Pancreas (tissue), 10 donors: Measurements from ENCODE around the gene EFNA5. TPM values are rescaled to one million over a fixed set of nuclear protein-coding genes. Genes with fewer than 3 reads are reported as not detected.

Experiments
- ATAC-seq, 4 donors: fragments of 200-7000 bp; cut with Tn5 transposase; one replicate each; pipeline versions ENCODE4 v1.8.0 to v1.9.1; 2020; ENCODE audit warnings: mild to moderate bottlenecking in 4 of 4, moderate library complexity in 4 of 4
- DNase-seq, 6 donors: peaks; one replicate each; pipeline ENCODE4 v3.0.0-alpha.2; 2020
- FAIRE-seq: peaks from 2 replicates; lab custom pipeline; 2012; peaks lifted over from hg19 to GRCh38; lab: Jason Lieb, UNC
- H3K27ac ChIP-seq, 4 donors: fragments of 200-600 bp; sonication (generic); 1 replicate in 3 of 4; 2 replicates in 1 of 4; pipeline versions ENCODE4 v1.5.0 to v1.8.0; 2020
- H3K27me3 ChIP-seq, 4 donors: fragments of 200-600 bp; one replicate each; pipeline ENCODE4 v1.8.0; 2021
- H3K36me3 ChIP-seq, 3 donors: fragments of 200-600 bp; sonication (generic) in 1 of 3; one replicate each; pipeline versions ENCODE4 v1.5.0 to v1.8.0; 2020 to 2021
- H3K4me1 ChIP-seq, 3 donors: fragments of 200-600 bp; one replicate each; pipeline ENCODE4 v1.8.0; 2021
- H3K4me3 ChIP-seq, 4 donors: fragments of 200-600 bp; sonication (generic) in 2 of 4; one replicate each; pipeline versions ENCODE4 v1.5.0 to v1.8.0; 2020 to 2021
- H3K9me3 ChIP-seq, 4 donors: fragments of 200-600 bp; one replicate each; pipeline ENCODE4 v1.8.0; 2021
- CTCF ChIP-seq, 4 donors: fragments of 200-600 bp; sonication (generic) in 3 of 4; IDR thresholded peaks; one replicate each; pipeline versions ENCODE4 v1.5.0 to v1.8.0; 2021; ENCODE audit warnings: antibody characterized with exemption in 4 of 4
- WGBS, 2 donors: extraction: QIAGEN DNeasy Blood & Tissue Kit; methylation state at CpG; one replicate each; pipeline ENCODE4 v1.1.7; 2013; 5-methylcytosine and 5-hydroxymethylcytosine counted together
- intact Hi-C, 3 donors: fragments of 100-400 bp; cut with DNase I; formaldehyde crosslinking; loops; one replicate each; pipeline versions ENCODE4 v1.11.1 to v1.14.2; 2022
- polyA plus RNA-seq, 2 donors: library from polyadenylated mRNA; stranded (reverse); fragments of 200-250 nt; gene quantifications; one replicate each; pipeline ENCODE4 v1.2.3, GENCODE V29; 2013
- total RNA-seq, 6 donors: library from RNA; stranded (reverse); fragmentation: NEBNext Ultra II Directional in 4 of 6; extraction: Animal tissue kit (Norgen Biotek cat#: 25700) in 4 of 6; gene quantifications; one replicate each; pipeline versions ENCODE4 v1.2.1 to v1.2.4, GENCODE V29; 2021 to 2023
- donor health status: healthy with polysubstance abuse.
- donor health status: DM: no; HTN: no; CAD: no; lungs with moderate emphysema.
- donor health status: DM: no; HTN: no; CAD: no.
- donor health status: control.
- donor health status: control.
- donor health status: Bipolar disorder and iron deficiency.
- donor health status: DM: yes; HTN: yes; CAD: no.
- donor health status: DM: no; HTN: no; CAD: no.
- donor health status: DM: no; HTN: no; CAD: no.
- donor health status: DM: yes; HTN: yes; CAD: no.

The EFNA5 gene
- total and polyA plus RNA-seq, 8 donors = 0.23 to 3.8 (median 2.1) TPM

GRCh38 chr5:107570805-107571531 is 99.8 kb downstream of the EFNA5 start:
- Histone ChIP-seq H3K9me3 (no peaks in the 10 kb centered on the region), H3K36me3 (no peaks in the 10 kb centered on the region), H3K4me1 (peaks cover 0 to 7% (median 0%) of the 10 kb centered on the region in 3 donors), H3K27me3 (no peaks in the 10 kb centered on the region), H3K4me3 (peak overlapping the region in 3 of 4 donors; percentile 11 to 42 (median 37)), H3K27ac (peak overlapping the region in 3 of 4 donors; percentile 63 to 84 (median 71))
- ATAC-seq = peak in 3 of 4 donors; percentile 16 to 59 (median 20)
- WGBS, 2 donors = 47 to 54% methylated on average over 14 of the region's 14 CpGs
- no peak for DNase-seq
- intact Hi-C loops = no loop called here
- TF ChIP-seq CTCF (IDR thresholded peaks at IDR 0.05) = no peak
- FAIRE-seq = no peak

GRCh38 chr5:107570181-107570580 is 100.6 kb downstream of the EFNA5 start:
- no peak for TF ChIP-seq CTCF (IDR thresholded peaks at IDR 0.05)
- FAIRE-seq = no peak
- Histone ChIP-seq H3K27me3 (no peaks in the 10 kb centered on the region), H3K4me1 (peaks cover 0 to 7% (median 0%) of the 10 kb centered on the region in 3 donors), H3K36me3 (no peaks in the 10 kb centered on the region), H3K27ac (peak overlapping the region in 1 of 4 donors; percentile 71), H3K9me3 (no peaks in the 10 kb centered on the region), H3K4me3 (no peak overlapping the region)
- no peak for ATAC-seq
- intact Hi-C loops = no loop called here
- 86 to 90% methylated on average over 4 of the region's 4 CpGs for WGBS, 2 donors
- no peak for DNase-seq

- no peaks in the 10 kb centered on the region for H3K36me3 ChIP-seq
- WGBS, 2 donors = 74 to 88% methylated on average over 4 of the region's 4 CpGs
- intact Hi-C loops = no loop called here
- DNase-seq (no peak), FAIRE-seq (no peak), ATAC-seq (no peak)
- H3K4me1 ChIP-seq = peaks cover 0 to 7% (median 0%) of the 10 kb centered on the region in 3 donors
- no peak for TF ChIP-seq CTCF (IDR thresholded peaks at IDR 0.05)
- H3K27ac ChIP-seq = no peak overlapping the region
- no peak overlapping the region for H3K4me3 ChIP-seq
- H3K27me3 ChIP-seq = no peaks in the 10 kb centered on the region
- H3K9me3 ChIP-seq = no peaks in the 10 kb centered on the region
Observed at GRCh38 chr5:107567901-107568671, 102.7 kb downstream of the EFNA5 start.

- WGBS, 2 donors = 56 to 74% methylated on average over 2 of the region's 2 CpGs
- TF ChIP-seq CTCF (IDR thresholded peaks at IDR 0.05) = no peak
- FAIRE-seq = no peak
Observed at GRCh38 chr5:107566986-107567385, 103.8 kb downstream of the EFNA5 start.

More at GRCh38 chr5:107566986-107567385, 103.8 kb downstream of the EFNA5 start:
- Histone ChIP-seq H3K27me3 (no peaks in the 10 kb centered on the region), H3K36me3 (no peaks in the 10 kb centered on the region), H3K4me1 (peaks cover 0 to 7% (median 0%) of the 10 kb centered on the region in 3 donors), H3K27ac (no peak overlapping the region), H3K4me3 (no peak overlapping the region), H3K9me3 (no peaks in the 10 kb centered on the region)
- intact Hi-C loops = no loop called here
- ATAC-seq (no peak), DNase-seq (no peak)
